GM19455 (cell line): Measurements from ENCODE around the gene PRR30.

Source experiments
- ATAC-seq: cut with Tn5 transposase; IDR thresholded peaks from one replicate; pipeline ENCODE4 v1.9.1; 2021; ENCODE audit not compliant: unreplicated experiment

PRR30 gene

DNA sequence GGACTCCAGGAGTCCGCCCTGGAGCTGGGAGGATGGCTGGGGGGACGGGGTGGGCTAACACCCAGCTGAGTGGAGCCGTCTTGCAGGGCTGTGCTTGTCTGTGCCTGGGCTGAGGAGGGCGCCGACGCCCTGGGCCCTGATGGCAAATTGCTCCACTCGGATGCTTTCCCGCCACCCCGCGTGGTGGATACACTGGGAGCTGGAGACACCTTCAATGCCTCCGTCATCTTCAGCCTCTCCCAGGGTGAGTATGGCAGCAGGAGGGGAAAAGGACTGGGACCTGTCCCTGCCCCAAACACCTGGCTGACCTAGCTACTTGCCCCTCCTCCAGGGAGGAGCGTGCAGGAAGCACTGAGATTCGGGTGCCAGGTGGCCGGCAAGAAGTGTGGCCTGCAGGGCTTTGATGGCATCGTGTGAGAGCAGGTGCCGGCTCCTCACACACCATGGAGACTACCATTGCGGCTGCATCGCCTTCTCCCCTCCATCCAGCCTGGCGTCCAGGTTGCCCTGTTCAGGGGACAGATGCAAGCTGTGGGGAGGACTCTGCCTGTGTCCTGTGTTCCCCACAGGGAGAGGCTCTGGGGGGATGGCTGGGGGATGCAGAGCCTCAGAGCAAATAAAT lies 39.8 kb downstream of the PRR30 start:
- ATAC-seq, result no peak

DNA sequence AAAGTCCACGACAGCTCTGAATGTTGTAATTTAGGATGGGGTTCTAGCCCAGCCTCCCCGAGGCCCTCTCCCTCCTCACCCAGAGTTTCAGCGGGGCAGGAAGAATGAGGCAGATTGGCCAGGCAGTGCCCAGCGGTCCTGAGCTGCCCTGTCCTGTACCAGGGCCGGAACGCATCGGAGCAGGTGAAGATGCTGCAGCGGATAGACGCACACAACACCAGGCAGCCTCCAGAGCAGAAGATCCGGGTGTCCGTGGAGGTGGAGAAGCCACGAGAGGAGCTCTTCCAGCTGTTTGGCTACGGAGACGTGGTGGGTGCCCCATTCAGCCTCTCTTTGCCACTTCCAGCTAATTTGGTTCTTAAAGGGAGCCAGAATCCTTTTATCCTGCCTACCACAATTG lies 41.9 kb downstream of the PRR30 start:
- no peak for ATAC-seq

DNA sequence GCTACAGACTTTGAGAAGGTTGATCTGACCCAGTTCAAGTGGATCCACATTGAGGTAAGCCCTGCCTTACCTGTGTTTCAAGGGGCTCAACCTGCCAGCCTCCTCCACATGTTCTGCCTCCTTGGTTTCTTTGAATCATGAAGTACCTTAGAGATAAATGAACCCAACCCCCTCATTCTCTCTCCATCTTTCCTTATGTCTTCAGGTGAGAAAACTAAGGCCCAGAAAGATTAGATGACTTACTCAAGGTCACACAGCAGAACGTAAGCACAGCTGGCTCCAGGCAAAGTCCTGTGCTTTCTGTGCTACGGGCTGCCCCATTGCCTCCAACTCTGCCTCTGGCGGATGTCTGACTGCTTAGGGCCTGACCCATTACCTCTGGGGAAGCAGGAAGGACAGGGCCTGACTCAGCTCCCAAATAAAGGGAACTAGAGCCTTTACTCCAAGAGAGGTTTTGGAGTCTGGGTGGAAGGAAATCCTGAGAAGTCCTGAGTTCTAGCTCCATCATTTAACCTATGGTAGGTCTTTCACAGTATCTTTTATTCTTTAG lies 42.4 kb downstream of the PRR30 start:
- ATAC-seq, result no peak

GRCh38 chr2:27095745-27096651 lies 43.2 kb downstream of the PRR30 start:
- no peak for ATAC-seq

GRCh38 chr2:27095427-27095744 lies 43.8 kb downstream of the PRR30 start:
- ATAC-seq, result no peak

GRCh38 chr2:27094353-27094984 lies 44.7 kb downstream of the PRR30 start:
- no peak for ATAC-seq

GRCh38 chr2:27093430-27094352 lies 45.5 kb downstream of the PRR30 start:
- no peak for ATAC-seq

GRCh38 chr2:27092696-27093429 lies 46.3 kb downstream of the PRR30 start:
- ATAC-seq, result no peak

GRCh38 chr2:27091746-27092695 lies 47.2 kb downstream of the PRR30 start:
- ATAC-seq, result no peak

- ATAC-seq, result no peak
These were observed 49.9 kb downstream of the PRR30 start for GRCh38 chr2:27089111-27089954.

- ATAC-seq, result no peak
These were observed 50.6 kb downstream of the PRR30 start for GRCh38 chr2:27088634-27089033.

DNA sequence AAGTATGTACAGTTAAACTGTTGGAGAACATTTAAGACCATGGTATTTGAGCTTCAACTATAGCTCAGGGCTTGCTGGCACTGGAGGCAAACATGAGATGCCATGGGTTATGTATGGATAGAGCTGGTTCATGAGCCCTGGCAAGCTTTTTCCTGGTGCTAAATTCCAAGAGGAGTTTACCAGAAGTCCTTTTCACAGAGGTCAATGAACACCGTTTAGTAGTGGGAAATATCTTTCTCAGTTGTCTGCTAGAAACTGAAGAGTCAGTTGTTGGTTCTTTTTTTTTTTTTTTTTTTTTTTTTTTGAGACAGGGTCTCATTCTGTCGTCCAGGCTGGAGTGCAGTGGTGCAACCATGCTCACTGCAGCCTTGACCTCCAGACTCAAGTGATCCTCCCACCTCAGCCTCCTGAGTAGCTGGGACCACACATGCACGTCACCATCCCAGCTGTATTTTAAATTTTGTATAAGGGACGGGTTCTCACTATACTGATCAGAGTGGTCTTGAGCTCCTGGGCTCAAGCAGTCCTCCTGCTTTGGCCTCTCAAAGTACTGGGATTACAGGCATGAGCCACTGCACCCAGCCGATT lies 51.3 kb downstream of the PRR30 start:
- ATAC-seq, result no peak
